Heart left ventricle (tissue), 13 donors: ENCODE data around the gene DNAJC11.

Experiments
- CTCF ChIP-seq, 12 donors: fragments of 200-600 bp; sonication (generic) in 4 of 12; IDR thresholded peaks; one replicate each; pipeline versions ENCODE4 v1.5.0 to v1.8.0; 2018 to 2022; ENCODE audit warnings: antibody characterized with exemption in 12 of 12, mild to moderate bottlenecking in 5 of 12
- POLR2A ChIP-seq, 2 donors: fragments of 450-650 bp; IDR thresholded peaks; one replicate each; pipeline ENCODE4 v1.6.1; 2017; ENCODE audit warnings: antibody characterized with exemption in 2 of 2, mild to moderate bottlenecking in 2 of 2, moderate library complexity in 2 of 2
- donor health status: ischemic (EF 13 %, LVEDD 7.1; RV severe dilation, severe dysfunction).
- donor health status: DM: no; HTN: yes; CAD: no.
- donor health status: DM: no; HTN: no; CAD: no.
- donor health status: ischemic (EF 25% LVEDD 6.9; RV normal size, moderate dysfunction).
- donor health status: ischemic (EF 25% LVEDD 5.7; RV mildly dilated, moderate dysfunction).
- donor health status: ischemic (EF 35%, LVEDD 5.7; RV mildly dilated, moderate dysfunction).
- donor health status: nonischemic (EF 11% LVEDD 7.7; RV severe dilation, severe dysfunction).
- donor health status: DM: yes; HTN: yes; CAD: no.
- donor health status: PGD.
- donor health status: ischemic (EF 29% LVEDD 5.4; RV normal size, mild dysfunction).
- donor health status: nonischemic (EF 23%, LVEDD 6.1; RV moderate dilation, normal function).

GRCh38 chr1:6591222-6591621 lies 110.4 kb downstream of the DNAJC11 start:
- TF ChIP-seq CTCF (IDR thresholded peaks at IDR 0.05) (no peak), POLR2A (IDR thresholded peaks at IDR 0.05) (no peak)
